HG02885 (cell line): ENCODE data around the gene HOXB1.
"Not testable (repeated sequence)": the region's sequence is repeated elsewhere in the genome, so short reads cannot be mapped to it uniquely, and the experiment has no call there.

Experiments
- ATAC-seq: cut with Tn5 transposase; IDR thresholded peaks from one replicate; pipeline ENCODE4 v1.9.1; 2021; ENCODE audit warnings: mild to moderate bottlenecking; ENCODE audit not compliant: unreplicated experiment, poor library complexity

HOXB1 gene

DNA sequence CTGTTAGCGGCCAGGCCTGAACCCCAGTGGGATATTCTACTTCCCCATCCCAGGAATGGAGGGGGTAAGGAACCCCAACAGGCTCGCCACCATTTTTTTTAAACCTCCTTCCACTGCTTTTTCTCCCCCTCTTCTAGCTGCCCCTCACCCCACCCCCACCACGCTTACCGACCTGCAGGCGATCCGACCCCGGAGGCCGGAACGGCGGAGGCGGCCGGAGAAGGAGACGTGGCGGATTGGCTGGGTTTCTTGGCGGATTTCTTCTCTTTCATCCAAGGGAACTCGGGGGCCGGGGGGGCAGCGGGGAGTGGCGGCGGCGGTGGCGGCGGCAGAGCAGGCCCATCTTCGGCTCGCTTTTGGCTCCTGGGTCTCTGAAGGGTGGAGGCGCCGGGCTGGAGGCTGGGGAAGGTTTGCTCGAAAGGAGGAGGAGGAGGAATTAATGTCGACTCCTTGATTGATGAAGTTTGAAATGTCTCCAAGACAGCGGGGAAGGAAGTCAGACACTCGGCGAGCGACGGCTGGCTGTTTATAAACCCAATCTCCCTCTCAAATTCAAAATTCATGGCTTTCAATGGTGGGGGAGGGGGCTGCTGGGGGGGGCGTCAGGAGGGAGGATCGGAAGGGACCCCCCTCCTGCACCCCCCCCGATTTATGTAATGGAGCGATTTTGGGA, 13.7 kb upstream of the HOXB1 start:
- no peak for ATAC-seq

DNA sequence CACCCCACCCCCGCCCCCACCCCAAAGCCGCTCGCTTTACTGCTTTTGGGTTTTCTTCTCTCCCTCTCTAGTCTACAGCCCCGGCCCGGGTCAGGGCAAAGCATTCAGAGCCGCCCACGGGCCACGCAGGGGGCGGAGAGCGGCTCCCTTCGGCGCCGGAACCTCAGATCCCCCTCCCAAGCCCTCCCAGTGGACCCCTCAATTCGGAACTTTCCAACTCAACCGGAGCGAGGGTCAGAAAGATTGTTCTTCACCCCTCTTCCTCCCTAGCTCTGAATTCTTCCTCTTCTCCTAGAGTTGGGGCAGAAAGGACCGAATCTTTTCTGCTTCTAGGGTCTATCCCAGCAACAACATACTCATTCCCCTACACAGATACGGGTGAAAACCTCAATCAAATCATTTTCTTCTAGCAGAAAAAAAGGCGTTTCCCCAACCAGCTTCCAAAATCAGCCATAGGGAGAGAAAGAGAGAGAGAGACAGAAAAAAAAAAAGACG, 13.1 kb upstream of the HOXB1 start:
- ATAC-seq = peak; percentile 13

DNA sequence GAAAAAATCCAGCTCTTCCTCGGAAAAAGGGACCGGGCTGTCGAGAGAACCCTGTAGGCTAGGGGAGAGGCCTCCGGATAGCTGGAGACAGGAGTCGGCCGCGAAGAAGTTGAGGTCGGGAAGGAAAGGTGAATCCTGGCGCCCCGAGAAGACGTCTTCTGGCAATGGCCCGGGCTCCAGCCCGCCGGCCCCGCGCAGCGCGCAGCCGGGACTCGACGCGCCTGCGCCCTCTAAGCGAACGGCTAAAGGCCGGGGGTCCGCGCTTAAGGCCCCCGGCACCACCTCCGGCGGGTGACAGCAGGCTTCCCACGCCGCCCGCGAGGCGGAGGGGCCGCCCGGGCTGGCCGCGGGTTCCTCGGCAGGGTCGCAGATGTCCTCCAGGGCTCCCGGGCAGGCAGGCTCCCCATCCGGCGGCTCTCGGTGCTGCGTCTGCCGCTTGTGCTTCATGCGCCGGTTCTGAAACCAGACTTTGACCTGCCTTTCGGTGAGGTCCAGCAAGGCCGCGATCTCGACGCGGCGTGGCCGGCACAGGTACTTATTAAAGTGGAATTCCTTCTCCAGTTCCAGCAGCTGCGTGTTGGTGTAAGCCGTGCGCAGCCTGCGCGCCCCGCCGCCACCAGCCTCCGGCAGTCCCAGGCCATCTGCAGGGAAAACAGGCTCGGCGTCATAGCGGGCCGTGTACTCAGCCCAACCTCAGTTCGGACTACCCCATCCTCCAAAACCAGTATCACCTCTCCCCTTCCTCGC, 12.5 kb upstream of the HOXB1 start:
- peak; percentile 39 for ATAC-seq

DNA sequence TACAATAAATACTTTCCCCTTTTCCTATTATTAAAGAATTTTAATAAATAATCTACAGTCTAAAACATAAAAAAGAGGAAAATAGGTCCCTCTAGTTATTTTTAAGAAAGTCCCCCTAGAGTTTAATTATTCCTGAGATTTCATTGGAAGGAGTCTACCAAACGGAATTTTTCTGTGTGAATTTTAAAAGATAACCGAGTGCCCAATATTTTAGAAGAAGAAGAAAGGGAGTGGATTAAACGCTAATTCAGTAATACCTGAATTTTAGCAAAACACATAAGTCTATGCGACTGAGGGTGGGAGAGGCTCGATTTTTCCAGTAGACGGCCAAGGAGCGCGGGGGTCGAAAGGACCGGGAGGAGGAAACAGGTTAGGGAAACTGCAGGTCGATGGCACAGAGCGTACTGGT, 11.9 kb upstream of the HOXB1 start:
- ATAC-seq = no peak

DNA sequence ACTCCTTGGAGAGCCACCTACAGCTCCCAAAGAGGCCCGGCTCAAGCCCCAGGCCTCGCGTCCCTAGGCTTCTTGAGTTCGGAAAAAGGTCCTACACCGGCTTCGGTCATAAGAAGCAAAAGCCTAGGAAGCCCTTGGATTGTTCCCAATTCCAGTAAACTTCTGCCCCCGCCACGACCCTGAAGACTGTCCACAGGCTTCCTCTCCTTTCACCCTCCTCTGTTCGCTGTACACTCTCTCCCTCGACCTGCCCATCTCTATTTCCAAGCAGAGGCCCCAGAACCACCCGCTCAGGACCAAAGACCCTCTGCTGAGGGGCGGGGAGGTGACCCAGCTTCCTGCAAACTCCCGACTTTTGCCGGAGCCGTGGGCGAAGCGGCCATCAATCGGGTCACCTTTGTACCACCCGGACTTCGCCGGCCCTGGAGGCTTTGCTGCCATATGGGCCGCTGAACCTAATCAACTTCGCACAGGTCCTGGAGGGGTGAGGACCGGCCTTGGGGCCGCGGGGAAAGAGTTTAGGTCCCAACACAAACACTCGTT, 11.4 kb upstream of the HOXB1 start:
- no peak for ATAC-seq

DNA sequence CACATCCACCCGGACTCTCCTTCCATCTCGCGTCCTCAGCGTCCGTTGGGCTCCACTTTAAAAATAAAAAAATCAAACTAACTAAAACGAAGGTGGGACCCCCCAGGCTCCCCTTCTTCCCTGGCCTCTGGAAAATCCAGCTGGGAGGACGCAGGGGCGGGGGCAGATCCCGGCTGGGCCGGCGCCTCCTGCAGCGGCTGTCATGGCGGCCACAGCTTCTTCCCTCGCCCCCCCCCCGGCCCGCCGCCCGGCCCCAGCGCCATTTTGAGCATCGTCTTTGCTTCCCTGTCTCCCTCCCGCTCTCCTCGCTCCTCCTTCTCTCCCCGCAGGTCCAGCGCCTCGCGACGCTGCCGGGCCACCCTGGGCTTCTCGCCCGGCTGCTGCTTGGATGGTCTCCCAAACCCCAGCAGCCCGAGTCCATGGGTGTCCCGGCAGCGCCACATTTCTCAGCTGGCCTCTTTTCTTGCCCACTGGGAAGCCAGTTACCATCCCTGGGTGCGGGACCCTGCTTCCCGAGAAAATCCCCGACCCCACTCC, 10.8 kb upstream of the HOXB1 start:
- no peak for ATAC-seq

DNA sequence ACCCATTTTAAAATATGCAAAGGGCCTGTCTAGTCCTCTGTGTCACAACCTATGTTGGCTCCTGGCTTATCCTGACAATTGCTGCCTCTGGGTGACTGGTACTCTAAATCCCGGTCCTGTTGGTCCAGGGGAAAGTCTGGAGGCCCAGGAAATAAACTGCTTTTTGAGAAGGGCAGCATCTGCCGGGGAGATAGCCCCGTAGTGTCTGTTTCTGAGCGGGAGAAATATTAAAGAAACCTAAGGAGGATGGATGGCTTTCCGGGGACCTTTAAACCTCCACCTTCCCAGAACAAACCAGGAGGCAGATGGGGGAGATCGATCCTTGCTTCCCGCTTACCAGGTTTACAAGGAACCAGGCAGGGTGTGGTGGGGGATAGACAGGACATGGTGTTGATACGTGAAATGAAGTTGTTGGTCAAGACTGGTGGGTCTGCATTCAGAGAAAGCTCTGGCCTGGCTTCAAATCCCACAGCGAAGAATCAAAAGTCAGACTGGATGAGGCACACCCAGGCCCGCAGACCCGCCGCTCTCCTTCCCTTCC, 10.3 kb upstream of the HOXB1 start:
- no peak for ATAC-seq

DNA sequence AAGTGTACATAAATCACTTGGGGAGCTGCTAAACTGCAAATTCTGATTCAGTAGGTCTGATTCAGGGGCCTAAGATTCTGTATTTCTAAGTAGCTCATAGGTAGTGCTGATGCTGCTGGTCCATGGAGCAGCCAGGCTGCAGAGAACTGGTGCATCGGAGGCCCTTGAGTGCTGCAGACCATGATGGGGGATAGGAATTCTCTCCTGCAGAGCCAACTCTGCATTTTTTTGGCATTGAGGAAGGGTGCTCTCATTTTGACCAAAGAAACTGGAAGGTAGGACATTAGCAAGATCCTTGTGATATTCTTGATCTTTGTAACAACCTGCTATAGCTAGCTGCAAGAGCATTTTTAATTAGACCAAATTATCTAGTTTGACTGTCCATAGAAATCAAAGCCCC, 9.4 kb upstream of the HOXB1 start:
- ATAC-seq = no peak

DNA sequence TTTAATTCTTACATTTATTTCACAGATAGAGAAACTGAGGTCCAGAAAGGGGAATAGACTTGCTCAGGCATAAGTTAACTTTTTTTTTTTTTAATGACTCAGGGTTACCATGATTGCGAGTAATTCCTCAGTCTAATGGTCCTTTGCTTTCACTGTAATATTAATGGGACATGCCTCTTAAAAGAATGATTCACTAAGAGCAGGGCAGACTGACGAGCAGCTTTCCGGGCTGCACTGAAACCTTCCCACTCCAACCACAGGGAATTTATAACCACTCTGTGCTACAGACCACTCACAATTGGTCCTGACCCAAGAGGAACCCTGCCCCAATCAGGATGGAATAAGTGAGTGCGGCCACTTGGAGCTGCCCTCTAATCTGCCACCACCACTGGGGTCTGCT, 8.4 kb upstream of the HOXB1 start:
- ATAC-seq = no peak

DNA sequence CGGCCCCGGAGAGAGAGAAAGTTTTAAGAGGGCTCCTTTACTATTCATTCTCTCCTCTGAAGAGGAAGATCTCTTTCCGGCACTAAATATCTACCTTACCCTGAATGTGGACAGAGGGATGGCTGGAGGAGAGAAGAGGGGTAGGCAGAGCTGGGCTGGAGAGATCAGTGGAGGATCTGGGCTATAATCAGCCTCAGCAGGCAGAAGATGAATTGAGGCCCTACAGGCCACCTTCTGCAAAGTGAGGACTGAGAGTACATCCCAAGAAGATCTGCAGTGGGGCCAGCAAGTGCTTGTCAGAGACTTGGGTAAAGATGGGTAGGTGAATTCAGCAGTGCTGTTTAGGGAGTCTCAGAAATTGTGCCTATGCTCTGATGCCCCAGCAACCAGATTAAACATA, 6.5 kb upstream of the HOXB1 start:
- no peak for ATAC-seq

DNA sequence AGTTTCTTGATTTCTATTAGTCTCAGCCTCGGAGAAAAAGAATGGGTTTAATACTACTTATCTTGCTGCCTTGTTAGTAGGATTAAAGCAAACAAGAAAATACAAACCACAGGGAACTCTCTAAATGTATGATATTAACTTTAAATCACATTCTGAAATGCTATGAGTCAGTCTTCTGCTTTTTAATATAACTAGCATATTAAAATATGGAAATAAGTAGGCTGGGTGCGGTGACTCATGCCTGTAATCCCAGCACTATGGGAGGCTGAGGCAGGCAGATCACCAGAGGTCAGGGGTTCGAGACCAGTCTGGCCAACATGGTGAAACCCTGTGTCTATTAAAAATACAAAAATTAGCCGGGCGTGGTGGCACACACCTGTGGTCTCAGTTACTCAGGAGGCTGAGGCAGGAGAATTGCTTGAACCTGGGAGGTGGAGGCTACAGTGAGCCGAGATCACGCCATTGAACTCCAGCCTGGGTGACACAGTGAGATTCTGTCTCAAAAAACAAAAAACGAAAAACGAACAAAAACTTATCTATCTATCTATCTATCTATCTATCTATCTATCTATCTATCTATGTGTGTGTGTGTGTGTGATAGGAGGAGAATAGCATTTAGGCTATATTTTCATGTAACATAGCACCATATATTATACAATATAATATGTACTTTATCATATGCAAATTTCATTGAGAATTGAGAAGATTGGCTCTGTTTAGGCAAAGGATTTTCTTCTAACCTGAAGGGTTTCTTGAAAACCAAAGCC, 5.2 kb upstream of the HOXB1 start:
- not testable (repeated sequence) for ATAC-seq

DNA sequence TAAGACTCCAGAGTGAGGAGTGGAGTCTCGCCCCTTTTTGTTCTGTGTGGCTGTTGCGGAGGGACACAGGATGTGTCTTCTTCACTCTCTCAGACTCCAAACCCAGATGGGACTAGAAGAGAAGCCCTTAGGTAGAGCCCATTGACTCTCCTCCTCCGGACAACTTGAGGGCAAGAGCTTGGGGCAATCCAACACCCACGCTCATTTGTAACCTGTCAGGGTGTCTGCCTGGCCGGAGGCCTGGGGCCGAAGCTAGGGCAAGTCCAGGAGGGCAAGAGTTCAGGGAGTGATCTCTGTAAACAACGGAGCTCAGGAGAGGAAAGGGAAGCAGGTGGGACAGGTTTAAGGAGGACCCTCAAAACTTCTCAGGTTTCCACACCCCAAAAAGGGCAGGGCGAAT, 1.4 kb upstream of the HOXB1 start:
- no peak for ATAC-seq

DNA sequence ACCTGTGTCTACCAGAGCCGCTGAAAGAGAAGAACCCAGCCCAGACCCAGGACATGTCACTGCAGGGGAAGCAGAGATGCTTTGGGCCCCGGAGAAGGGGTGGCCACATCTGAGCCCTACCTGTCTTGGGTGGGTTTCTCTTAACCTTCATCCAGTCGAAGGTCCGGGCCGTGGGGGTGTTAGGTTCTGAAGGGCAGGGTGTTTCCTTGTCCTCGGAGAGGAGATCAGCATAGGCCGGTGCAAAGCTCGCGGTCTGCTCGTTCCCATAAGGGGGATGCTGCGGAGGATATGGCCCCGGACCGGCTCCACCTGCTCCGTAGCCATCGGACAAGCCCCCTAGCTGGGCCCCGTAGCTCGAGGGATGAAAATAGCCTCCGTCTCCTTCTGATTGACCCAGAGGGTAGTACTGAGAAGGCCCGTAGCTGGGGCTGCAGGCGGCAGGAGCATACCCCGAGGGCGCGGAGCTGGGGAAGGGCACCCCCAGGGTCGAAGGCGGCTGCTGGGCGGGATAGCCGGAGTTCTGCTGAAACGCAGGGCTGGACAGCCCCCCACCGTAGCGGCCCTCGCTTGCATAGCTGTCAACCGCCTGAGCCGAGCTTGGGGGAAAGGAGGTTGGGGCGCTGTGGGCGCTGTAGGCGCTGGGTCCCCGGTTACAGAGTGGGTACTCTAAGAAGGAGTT, 464 bp downstream of the HOXB1 start:
- no peak for ATAC-seq

DNA sequence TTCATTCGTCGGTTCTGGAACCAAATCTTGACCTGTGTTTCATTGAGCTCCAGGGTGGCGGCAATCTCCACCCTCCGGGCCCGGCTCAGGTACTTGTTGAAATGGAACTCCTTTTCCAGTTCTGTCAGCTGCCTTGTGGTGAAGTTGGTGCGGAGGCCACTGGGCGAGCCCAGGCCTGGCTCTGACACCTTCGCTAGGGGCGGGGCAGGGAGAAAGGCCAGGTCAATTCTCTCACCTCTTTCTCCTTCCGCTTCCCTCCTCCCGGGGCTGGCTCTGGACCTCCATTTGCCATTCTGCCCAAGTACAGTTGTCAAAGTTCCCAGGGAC, 1.2 kb downstream of the HOXB1 start:
- no peak for ATAC-seq

DNA sequence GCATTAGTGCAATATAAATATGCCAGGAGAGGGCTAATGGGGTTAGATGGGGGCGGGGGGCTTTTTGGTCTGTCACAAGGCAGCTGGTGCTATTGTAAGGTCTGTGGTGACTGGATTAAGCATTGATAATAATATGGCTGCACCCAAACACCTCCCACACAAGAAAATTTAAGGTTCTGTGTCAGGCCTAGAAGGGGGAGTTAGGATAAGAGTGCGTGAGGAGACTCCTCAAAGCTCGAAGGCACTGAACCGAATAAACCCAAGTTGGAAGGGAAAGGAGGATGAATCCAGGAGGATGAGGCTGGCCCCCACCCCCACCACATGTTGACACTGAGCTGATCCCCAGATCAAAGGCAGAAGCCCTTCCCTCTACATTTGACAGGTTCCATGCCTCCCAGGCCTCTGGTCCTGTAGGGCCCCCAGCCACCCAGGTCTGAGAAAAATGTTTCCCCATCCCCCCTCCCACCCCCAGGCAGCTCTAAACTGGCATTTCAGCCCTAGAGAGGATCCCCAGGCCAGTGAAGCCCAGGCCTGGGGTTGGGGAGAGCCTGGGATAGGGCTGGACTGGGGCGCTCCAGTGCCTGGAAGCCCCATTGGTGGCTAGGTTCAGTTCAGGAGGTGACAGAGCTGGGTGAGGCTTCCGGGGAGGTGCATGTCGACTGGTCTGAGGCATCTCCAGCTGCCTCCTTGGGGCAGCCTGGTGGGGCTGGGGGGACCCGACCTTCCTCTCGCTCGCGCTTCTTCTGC, 1.7 kb downstream of the HOXB1 start:
- no peak for ATAC-seq

DNA sequence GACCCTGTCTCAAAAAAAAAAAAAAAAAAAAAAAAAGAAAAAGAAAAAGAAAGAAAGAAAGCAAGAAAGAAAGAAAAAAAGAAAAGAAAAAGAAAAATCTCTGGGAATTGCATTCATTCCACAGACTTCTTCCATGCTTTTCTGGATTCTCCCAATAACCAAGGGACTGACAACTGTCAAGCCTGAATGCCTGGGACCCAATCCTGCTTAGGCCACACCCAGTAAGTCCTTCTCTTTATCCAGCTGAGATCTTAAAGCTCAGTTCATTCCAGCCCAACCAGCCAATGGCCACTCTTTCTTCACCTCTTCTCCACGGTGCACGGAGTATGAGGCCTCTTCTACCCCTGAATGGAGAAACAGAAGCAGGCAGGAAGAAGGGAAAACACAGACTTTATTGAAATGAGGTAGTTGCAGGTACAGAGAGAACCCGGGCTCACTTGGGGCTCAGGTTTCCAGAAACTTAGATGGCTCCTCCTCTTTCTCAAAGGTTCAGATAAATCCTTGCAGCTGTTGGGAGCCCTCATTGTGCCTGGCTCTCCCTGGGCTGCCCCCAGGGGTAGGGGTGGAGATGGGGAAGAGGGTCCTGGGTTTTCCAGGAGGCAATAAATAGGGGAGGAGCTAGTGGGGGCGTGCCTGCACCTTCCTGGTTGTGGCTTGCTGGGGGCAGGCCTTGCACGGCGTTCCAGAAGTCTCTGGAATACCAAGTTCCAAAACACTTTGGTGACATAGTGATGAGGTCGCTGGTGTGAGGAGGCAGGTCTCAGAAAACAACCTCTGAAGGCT, 2.5 kb downstream of the HOXB1 start:
- ATAC-seq = no peak

DNA sequence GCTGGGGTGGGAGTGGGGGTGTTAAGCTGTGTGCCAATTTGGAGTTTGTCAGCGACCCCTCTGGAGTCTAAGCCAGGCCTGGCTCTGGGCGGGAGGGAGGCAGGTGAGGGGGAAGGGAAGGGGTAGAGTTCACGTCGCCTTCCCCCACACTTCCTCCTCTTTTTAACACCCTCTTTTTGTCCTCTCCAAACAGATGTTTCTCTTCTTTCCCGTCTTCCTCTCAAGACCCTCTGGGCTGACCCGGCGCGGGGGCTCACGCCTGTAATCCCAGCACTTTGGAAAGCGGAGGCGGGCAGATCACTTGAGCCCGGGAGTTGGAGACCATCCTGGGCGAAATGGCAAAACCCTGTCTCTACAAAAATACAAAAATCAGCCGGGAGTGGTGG, 3.3 kb downstream of the HOXB1 start:
- no peak for ATAC-seq
